HG03108 (cell line): ENCODE measurements around the gene LRCH1.
"Not testable (repeated sequence)": the region's sequence is repeated elsewhere in the genome, so short reads cannot be mapped to it uniquely, and the experiment has no call there.

Source experiments
- ATAC-seq: cut with Tn5 transposase; IDR thresholded peaks from one replicate; pipeline ENCODE4 v1.9.1; 2021; ENCODE audit warnings: moderate library complexity; ENCODE audit not compliant: unreplicated experiment

LRCH1 gene

DNA sequence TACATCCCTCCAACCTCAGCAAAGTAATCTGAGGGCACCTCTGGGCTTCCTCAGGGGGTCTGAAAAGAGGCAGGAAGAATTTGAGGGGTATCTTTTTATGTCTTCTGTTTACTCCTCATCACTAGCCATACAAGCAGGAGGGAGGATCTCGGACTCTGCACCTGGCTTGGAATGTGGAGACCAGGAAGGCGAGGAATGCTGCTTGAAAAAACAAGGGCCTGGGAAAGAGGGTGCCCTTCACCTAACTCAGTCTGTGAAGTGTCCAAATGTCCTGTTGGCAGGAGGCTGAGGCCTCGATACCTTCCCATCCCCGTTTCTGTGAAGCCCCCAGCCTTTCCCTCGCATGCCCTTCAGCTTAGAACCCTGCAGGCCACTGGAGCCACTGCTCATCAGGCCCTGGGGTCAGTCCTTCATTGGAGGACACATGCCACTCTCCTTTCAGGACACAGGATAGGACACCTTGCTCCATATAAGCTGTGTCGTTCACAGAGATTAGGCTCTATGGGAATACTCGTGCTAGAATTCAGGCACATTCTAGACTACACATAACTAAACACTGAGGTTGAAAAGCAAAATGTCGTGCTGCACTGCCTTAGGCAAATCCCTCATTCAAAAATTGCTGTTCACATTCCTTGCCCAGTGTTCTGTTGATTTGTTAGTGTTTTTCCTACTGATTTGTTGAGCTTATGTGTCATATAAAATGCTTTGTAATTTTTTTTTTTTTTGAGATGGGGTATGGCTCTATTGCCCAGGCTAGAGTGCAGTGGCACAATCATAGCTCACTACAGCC lies 194.3 kb downstream of the LRCH1 start:
- no peak for ATAC-seq

DNA sequence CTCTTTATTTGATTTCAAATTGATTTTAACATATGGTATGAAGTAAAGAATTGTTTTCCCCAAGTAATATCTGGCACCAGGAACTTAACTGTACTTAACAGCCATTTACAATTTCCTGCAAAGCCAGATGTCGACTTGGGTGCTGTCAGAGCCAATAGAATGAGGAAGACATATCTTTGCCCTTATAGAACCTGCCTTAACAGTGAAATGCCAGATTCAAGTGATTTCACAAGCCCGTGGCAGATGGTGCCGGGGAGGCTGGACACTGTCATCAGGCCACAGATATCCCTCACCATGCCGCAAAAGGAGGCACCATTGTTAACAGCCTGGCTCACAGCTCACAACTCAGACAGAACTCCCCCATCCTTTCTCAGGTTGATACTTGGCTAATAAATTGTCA lies 195.3 kb downstream of the LRCH1 start:
- ATAC-seq: no peak

GRCh38 chr13:46749951-46750350 lies 197.0 kb downstream of the LRCH1 start:
- ATAC-seq: no peak

DNA sequence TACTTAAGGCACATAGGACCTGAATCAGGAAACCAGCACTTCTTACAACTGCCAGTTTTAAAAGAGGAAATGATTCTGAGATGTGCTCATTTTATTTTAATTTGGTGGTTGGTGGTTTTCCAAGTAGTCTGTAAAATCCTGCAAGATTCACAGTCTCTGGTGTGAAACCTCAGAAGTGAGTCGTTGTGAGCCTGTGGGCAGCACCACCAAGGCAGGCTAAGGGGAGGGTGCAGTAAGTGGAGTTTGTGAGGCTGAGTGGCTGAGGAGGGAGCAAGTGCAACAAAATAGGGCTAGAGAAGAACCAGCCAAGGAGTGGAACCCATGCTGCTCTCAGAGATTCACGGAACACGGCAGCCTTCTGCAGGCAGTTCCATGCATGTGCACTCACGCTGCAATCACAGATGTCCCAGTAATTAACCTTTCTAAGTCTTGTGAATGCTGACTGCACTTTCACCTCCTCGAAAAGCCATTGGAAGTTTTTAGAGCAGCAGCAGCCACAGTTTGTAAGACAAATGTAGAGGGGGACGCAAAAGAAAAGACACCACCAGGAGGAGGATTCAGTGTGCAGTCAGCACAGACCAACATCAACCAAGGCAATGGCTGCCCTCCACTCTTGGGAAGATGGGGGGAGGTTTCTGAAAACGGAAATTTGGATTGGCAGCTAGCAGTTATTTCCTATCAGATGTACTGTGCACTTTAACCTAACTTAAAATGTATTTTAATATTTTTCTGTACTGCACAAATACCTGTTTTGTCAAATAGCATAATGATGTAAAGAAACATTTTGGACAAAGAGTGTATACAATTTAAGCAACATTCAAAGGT lies 199.1 kb downstream of the LRCH1 start:
- ATAC-seq: peak; percentile 57

DNA sequence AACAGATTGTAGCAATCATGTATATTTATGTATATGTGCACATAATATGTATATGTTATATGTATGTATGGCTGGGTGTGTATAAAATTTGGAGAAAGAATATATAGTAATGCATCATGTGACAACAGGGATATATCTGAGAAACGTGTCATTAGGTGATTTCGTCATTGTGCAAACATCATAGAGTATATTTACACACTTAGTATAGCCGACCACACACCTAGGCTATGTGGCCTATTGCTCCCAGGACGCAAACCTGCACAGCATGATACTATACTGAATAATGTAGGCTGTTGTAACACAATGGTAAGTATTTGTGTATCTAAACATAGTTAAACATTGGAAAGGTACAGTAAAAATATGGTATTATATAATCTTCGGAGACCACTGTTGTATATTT lies 200.2 kb downstream of the LRCH1 start:
- ATAC-seq: no peak

- ATAC-seq: no peak
Measured at GRCh38 chr13:46753917-46754316, 200.9 kb downstream of the LRCH1 start.

DNA sequence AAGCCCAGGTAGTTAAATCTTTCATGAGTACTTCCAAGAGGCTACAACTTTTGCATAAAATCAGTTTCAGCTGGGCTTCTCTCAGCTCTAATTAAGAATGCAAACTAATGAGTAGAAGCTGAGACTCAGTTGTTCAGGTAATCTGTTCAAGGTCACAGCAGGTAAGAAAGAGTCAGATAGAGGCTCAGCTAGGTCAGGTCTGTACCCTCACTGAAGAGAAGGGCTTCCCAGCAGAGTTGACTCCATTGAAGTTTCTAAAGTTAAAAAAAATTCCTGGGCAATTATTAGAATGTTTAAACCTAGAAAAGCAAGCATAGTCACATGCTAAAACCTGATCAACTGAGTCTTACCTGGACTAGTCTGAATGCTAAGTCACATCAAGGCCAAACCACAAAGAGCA lies 201.8 kb downstream of the LRCH1 start:
- no peak for ATAC-seq

GRCh38 chr13:46755508-46755907 lies 202.5 kb downstream of the LRCH1 start:
- not testable (repeated sequence) for ATAC-seq

- ATAC-seq: no peak
Measured at GRCh38 chr13:46756977-46757376, 204.0 kb downstream of the LRCH1 start.

- ATAC-seq: no peak
Measured at GRCh38 chr13:46757640-46758039, 204.7 kb downstream of the LRCH1 start.

DNA sequence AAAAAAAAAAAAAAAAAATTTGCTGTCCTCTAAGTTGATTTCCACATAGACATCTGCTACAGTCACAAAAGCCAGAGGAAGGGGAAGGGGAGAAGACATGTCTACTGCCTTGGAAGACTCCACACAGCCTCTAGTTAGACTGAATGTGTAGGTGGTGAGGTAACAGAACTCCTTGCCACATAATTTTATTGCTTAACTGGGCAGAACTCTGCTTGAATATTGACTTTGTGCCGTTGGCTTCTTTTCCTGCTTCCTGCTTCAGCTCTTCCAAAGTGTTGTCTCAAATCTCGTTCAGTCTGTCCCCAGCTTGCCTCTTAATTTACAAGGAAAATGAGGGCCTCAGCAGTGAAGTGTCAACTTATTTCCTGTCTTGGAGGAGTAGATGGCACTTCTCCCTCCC lies 206.9 kb downstream of the LRCH1 start:
- ATAC-seq: no peak

DNA sequence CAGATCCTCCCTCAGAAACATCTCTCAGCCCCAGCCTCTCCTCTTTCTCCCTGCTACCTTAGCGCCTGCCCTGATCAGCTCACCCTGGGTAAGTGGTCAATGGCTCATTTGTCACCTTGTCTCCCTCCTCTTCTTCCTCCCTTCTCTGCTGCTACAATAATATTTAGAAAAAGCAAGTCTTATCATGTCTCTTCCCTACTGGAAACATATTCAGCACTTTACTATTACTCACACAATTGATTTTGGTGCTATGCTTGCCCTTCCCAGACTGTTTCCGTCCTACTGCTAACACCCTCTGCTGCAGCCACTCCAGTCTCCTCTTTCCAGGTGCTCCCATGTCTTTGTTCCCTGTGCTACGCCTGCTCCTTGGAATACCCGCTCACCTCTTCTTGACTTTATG lies 208.2 kb downstream of the LRCH1 start:
- no peak for ATAC-seq

- no peak for ATAC-seq
Measured at GRCh38 chr13:46761866-46762265, 208.9 kb downstream of the LRCH1 start.

GRCh38 chr13:46769925-46770324 lies 217.0 kb downstream of the LRCH1 start:
- ATAC-seq: not testable (repeated sequence)

GRCh38 chr13:46771693-46772092 lies 218.7 kb downstream of the LRCH1 start:
- no peak for ATAC-seq

GRCh38 chr13:46773541-46773940 lies 220.6 kb downstream of the LRCH1 start:
- no peak for ATAC-seq

DNA sequence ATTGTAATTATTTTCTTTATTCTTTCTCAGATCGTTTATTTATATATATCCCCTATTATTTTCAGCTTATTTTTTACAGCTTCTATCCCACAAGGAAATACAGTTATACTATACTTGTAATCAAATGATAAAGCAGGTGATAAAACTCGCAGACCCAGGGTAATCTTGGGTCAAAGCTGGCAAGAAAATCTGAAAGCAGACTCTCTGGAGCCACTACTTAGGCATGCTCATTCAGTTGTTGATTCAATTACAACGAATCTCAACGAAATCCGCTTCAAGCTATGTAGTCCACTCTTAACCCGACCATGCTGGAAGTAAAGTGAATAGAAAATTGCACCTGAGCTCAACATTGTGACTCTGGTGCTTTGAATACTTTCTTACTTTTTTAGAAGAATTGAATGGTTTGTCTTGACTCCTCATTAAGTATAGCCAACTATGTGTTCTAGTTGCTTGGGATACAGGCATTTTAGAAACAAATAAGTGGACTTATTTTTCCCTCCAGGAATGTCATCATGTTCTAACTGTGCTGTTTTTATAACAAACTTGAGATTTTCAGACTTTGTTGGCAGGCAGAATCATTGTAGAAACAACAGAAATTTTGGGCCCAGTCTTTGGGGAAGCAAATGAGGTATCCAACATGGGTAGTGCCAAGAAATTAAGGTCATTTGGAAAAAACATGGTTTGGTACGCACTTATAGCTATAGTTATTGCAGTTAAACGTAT lies 222.6 kb downstream of the LRCH1 start:
- ATAC-seq: no peak

- ATAC-seq: no peak
Measured at GRCh38 chr13:46778095-46778494, 225.1 kb downstream of the LRCH1 start.

DNA sequence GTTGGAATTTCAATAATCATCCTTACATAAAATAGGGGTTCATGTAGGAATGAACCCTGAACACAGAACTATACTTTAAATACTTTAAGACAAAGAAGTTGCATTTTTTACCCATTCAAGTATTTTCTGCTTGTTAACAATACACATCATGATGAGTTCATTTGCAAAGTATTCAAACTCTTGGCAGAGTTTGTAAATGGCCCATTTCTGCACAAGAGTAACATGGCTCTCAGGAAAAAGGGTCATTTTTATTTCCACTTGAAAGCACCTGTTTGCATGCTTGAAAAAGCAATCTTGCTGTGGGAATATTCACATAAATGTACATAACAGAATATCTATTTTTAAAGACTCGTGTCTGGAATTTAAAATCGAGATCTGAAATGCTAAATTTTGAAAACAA lies 225.9 kb downstream of the LRCH1 start:
- no peak for ATAC-seq

- no peak for ATAC-seq
Measured at GRCh38 chr13:46782066-46782465, 229.1 kb downstream of the LRCH1 start.

DNA sequence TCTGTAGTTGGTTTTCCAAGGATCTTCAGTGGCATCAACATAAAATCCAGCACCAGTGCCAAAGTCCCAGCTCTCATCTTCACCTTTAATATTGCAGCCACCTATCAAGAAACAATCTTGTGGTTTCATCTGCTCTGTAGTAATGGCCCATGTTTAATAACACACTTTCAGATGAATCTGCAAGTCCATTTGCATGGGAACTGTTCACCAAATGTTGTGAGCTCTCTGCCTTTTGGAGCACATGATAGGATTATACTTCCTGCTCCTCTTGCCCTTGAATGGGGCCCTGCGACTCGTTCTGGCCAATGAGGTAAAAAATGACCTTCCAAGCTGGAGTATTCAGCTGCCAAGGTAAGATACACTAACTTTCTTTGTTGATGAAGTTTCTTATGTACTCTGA lies 229.7 kb downstream of the LRCH1 start:
- no peak for ATAC-seq

DNA sequence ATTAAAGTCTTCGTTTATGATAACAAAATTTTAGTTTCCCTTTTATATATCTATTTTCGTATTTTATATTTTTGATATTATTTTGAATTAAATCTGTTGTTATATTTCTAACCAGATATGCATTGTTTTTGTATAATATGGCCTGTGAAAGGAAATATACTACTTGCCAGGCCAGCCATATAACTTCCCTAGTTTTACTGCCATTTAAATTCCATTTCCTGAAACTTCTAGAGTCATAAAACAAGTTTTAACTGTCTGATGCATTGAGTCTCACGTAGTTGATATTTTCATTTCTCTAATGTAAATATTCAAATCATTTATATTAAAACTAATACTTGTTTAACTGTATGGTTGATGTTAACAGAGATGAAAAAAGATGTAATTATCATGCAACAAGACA lies 230.5 kb downstream of the LRCH1 start:
- no peak for ATAC-seq
